Epithelial cell of proximal tubule (primary cell): ENCODE measurements around the gene TSPAN11. TPM values are rescaled to one million over a fixed set of nuclear protein-coding genes. Genes with fewer than 3 reads are reported as not detected.

Source experiments
- DNase-seq: peaks from one replicate; pipeline ENCODE4 v3.0.0-alpha.2; 2011; ENCODE audit warnings: low read depth
- H3K4me3 ChIP-seq: 2 replicates; pipeline ENCODE4 v1.5.1; 2011; ENCODE audit warnings: low read depth, mild to moderate bottlenecking, low read length
- CTCF ChIP-seq: conservative IDR thresholded peaks from 2 replicates; pipeline ENCODE4 v1.5.1; 2012; ENCODE audit warnings: low read depth, mild to moderate bottlenecking, low read length
- total RNA-seq: library from RNA; depleted of rRNA; stranded (reverse); fragments of >200 nt; gene quantifications from 2 replicates; pipeline ENCODE4 v1.2.3, GENCODE V29; 2015

The TSPAN11 gene
- total RNA-seq, 1 donor from 2014 or later: 1.3 TPM

GRCh38 chr12:31037028-31037427, 110.5 kb downstream of the TSPAN11 start:
- no peak overlapping the region for H3K4me3 ChIP-seq
- no peak for TF ChIP-seq CTCF
- DNase-seq: no peak

- H3K4me3 ChIP-seq: no peak overlapping the region
- DNase-seq: no peak
- no peak for TF ChIP-seq CTCF
Observed at GRCh38 chr12:31037931-31038330, 111.4 kb downstream of the TSPAN11 start.

GRCh38 chr12:31041033-31041564, 114.6 kb downstream of the TSPAN11 start:
- DNase-seq: no peak
- TF ChIP-seq CTCF: no peak
- no peak overlapping the region for H3K4me3 ChIP-seq

Other genes starting within 250 kb of the TSPAN11 start
- 12.5 and 15.0 TPM in 2 replicates for gene IPO8, start 230.9 kb upstream of the TSPAN11 start, total RNA-seq
- 19.8 and 22.7 TPM in 2 replicates for gene CAPRIN2, start 171.8 kb upstream of the TSPAN11 start, total RNA-seq
- gene DDX11, start 147.1 kb downstream of the TSPAN11 start, total RNA-seq: 51.6 and 60.9 TPM in 2 replicates